HG02571 (cell line): ENCODE measurements around the gene GH1.
A peak's percentile ranks its signal among the peaks of the same experiment; 100 is the strongest.

Experiments
- ATAC-seq: cut with Tn5 transposase; IDR thresholded peaks from one replicate; pipeline ENCODE4 v1.9.1; 2021; ENCODE audit warnings: mild to moderate bottlenecking, moderate library complexity; ENCODE audit not compliant: unreplicated experiment

The GH1 gene

DNA sequence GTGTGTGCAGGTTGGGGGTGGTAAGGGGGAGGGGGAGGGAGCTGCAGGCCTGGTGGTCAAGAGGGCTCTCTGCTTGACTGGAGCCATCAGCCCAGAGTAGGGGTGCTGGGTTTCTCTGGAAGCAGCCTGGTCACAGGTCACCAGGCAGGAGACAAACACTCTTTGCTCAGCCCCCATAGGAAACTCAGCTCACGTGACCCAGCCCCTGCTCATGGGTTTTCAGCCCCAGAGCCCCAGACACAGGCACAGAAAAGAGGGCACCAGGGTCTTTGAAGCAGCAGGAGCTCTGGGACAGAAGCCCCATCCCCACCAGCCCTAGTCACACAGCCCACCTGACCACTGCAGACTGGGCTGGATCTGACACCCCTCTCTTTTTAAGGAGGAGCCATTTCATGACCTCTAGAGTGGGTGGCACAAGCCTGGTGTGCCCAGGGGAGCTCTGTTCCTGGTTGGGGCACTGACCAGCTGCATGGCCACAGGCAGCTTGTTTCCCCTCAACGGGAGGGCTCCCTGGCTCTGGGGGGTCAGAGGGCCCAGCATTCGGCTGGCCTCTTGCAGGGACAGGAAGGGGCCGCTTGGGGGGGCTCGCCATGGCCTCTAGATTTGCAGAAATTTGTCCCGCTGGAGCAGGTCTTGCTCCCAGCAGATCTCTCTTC lies 27.3 kb upstream of the GH1 start:
- no peak for ATAC-seq

DNA sequence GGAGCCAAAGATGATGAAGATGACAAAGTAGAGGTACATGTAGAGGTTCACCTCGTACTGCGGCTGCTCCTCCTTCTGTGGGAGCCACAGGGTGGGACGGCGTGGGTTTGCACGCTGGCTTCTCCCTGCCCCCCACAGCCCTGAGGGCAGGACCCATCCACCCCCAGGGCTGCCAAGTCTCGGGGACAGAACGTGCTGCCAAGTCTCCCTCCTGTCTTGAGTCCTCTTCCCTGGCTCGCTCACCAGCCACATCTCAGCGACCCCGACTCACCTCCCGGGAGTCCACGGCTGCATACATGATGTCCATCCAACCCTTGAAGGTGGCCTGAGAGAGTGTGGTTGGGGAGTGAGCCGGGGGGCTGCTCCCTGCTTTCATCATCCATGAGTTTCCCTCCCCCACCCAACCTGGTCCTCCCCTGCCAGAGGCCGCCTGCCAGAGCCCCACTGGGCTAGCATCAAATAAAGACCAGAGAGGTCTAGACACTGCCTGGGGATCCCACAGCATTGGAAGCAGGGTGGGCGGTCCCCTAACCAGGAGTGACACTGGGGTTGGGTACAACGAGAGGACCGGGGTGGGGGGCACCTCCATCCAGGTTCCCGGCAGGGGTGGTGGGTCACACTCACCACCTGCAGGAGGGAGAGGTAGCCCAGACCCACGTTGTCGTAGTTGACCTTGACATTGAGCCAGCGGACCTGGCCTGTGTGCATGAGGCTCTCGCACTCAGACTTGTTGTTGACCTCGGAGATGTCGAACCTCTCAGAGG lies 26.3 kb upstream of the GH1 start:
- no peak for ATAC-seq

DNA sequence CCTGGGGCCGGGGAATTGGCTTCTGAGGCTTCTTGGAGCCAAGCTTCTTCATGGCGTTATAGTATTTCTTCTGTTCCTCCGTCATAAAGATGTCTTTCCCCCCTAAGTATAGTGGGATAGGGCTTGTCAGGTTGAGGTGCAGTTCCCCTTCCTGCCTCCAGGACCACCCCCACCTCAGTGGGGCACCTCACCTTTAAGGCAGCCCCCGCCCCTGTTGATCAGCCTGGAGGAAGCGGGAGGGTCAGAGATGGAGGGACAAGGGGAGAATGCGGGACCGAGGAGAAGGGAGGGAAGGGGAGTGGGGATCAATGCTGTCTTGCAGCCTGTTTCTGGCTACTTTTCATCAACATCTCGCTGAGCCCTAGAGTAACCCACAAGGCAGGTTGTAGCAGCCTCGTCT lies 25.1 kb upstream of the GH1 start:
- ATAC-seq = no peak

DNA sequence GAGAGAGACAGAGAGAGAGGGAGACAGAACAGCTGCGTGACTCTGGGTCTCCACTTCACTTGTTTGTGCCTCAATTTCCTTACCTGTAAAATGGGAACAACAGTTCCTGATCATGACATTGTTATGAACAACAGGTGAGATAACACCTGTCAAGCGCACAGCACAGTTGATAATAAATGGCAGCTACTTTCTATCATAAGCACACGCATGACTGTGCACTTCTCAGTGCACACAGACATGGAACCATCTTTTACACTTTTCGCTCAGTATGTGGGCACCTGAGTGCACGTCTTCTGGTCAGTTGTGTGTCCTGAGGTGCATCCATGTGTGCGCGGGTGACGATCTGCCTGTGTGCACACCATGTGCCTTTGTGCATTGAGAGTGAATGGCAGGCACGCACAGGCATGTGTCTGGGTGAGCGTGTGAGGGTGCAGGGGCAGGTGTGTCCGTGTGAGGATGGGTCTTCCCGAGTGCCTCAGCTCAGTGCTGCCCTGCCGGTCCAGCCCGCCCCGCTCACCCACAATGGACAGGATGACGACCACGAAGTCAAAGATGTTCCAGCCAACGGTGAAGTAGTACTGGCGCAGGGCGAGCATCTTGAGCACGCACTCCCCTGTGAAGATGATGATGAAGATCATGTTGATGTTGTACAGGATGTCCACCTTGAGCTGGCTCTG lies 23.8 kb upstream of the GH1 start:
- no peak for ATAC-seq

- ATAC-seq = no peak
Observed at GRCh38 chr17:63941751-63942150, 23.1 kb upstream of the GH1 start.

GRCh38 chr17:63941162-63941561 lies 22.5 kb upstream of the GH1 start:
- ATAC-seq = no peak

DNA sequence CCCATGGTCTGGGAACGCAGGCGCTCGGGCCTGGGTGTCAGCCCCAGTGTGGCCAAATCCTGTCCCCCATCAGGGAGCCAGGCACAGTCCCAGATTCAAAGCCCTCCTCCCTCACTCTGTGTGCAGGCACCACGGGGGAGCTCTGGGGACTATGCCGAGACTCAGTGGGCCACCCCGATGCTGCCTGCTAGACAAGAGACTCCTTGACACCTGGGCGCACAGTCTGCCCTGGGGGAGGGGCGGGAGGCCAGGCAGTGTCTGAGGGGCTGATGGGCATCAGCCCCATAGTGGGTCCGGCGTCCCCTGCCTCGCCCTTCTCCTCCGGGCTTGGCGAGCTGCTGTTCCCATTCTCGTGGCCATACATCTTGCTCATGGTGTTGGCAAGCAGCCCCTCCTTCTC lies 21.9 kb upstream of the GH1 start:
- no peak for ATAC-seq

GRCh38 chr17:63939884-63940283 lies 21.2 kb upstream of the GH1 start:
- no peak for ATAC-seq

DNA sequence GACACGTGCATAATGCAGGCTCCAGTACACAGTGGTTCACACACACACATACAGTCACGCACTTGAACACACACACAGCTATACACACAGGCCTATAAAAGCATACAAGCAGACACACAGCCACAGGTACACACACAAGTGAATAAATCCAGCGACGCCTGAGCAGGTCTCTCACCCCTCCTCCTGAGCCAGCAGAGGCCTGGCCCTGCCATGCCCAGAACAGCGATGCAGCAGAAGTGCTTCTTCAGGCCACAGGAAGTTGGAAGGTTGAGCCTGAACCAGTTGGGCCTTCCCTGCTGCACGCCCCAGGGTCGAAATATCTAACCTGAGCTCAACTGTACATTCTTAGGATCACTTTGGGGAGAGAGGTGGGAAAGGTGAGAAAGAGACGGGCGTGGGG lies 20.8 kb upstream of the GH1 start:
- ATAC-seq = no peak

DNA sequence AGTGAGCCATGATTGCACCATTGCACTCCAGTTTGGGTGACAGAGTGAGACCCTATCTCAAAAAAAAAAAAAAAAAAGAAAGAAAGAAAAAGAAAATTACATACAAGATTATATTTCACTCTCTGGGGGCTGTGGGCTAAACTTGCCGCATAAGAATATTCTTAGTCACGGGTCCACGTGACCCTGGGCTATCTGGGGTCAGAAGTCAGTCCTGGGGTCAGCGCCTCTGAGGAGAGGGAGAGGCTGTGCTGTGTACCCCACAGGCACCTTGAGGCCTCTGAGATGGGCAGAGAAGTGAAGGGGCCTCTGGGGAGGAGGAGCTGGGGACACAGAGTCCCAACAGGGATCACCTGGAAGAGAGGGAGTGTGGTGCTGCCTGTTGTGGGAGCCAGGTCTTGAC lies 19.3 kb upstream of the GH1 start:
- ATAC-seq = no peak

GRCh38 chr17:63937319-63937718 lies 18.7 kb upstream of the GH1 start:
- ATAC-seq = no peak

DNA sequence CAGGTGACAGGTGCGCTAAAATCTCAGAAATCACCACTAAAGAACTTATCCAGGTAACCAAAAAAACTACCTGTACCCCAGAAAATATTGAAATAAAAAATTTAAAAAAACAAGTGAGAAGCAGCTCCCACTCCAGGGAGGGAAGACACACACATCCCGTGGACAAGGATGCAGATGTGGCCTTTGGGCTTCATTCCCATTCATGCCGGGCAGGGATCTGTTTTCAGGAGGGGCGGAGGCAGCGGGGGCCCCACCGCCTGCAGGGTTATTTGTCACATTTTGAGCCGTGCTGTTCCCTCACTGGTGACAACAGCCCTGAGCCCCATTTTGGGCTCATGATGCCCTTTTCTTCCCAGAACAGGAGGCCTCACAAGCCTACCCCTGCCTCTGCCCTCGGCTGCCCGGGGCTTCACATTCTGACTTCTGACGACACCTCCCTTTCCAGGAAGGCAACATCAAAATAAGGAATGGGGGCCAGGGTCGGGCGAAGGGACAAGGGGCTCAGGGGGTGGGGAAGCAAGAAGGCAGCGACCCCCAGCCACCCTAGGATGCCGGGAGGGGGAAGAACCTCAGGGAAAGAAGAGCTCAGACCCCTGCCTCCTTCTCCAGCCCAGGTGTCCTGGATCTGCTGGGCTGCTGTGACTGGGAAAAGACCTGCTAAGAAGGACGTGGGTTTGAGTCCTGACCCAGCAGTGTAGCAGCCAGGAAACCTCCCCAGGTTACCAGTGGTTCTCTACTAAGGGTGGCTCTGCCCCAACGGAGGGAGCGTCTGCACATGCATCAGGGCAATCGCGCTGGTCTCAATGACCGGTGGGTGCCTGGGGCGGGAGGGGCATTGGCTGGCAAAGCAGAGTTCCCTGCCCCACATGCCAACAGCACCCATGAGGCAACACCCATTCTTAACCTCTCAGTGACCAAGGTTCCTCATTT lies 15.8 kb upstream of the GH1 start:
- ATAC-seq = no peak

- no peak for ATAC-seq
Observed at GRCh38 chr17:63933598-63933997, 15.0 kb upstream of the GH1 start.

GRCh38 chr17:63932721-63933120 lies 14.1 kb upstream of the GH1 start:
- ATAC-seq = peak; percentile 6

GRCh38 chr17:63931981-63932561 lies 13.4 kb upstream of the GH1 start, which contains the start of gene CD79B:
Gene CD79B (minus strand): TSS chr17:63932331. CDS start chr17:63932261, 70 bp downstream.
- ATAC-seq = peak; percentile 80

DNA sequence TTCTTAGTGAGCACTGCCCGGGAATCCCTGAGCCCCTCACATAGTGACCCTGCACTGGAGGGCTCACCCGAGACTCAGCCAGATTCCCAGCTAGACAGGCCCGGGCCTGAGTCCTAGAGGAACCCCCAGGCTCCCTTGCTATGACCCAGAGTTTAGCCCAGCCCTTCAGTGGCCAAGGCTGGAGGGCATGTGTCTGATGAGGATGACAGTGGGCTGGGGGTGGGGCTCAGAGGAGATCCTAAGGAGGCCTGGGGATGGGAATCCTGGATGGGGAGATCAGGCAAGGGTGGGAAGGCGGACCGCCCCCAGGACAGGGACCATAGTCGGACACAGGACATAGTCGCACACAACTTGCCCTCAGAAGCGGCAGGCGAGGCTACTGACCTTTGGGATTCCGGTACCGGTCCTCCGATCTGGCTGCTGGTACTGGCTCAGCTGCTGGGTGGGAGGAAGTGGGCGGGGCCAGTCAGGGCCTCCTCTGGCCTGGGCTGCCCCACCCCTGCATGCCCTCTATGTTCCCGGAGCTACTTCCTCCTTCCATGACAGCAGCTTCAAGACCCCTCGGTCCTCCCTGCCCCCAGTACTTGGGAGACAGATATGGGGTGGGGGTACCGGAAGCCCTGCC lies 12.4 kb upstream of the GH1 start:
- ATAC-seq = no peak

DNA sequence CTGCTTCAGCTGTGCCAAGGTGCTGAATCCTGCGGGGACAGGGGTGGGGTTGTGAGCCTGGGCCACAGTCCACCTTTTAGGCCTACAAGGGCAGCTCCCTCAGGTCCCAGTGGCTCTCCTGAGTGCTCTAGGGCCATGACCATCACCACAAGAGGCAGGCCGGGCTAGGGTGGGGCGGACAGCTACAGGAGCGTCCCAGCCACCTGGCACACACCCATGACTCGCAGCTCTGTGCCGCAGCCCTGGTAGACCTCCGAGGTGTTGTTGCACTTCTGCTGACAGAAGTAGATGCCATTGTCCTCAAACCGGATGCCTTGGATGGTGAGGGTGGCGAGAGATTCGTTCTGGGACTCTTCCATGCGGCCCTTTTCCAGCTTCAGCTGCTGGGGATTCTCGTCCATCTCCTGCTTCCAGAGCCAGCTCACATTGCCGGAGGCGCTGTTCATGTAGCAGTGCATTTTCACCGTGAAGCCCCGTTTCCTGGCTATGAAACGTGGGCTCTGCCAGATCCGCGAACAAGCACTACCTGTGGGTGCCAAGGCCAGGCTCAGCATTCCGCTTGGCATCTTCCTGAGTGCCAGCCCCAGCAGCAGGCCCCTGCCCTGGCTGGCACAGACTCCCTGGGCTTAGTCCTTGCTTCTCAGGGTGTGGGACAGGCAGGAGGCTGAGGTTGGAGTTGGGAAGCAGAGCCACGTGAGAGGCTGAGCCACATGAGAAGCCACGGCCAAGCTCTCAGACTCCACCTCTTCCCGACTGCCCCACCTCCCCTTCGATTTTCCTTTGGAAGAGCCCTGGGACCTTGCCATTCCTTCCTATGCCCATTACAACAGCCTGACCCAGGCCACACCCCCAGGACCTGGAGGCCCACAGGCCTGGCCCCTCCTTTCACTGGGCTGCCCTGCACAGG lies 11.5 kb upstream of the GH1 start:
- ATAC-seq = no peak

- ATAC-seq = no peak
Observed at GRCh38 chr17:63928966-63929695, 10.5 kb upstream of the GH1 start.
